ENCODE results near the gene RTP1.

DNA sequence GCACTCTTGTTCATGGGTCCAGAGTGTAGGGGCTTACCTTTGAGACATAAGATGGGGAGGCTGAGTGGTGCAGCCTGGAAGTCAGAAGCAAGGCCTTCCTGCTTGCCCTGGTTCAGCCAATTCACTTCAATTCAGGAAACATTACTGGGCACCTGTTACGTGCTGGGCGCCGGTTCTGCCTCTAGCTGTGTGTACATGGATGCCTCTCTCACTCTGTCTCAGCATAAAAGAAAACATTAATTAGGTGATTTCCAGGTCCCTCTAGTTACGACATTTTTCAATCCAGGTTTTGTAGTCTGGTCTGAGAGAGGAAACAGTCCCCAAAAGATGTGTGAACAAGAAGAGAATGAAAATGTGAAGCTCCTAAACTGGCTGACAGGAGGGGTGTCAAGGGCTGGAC lies 1.2 kb downstream of the RTP1 start:
- TF ChIP-seq EP300 (IDR thresholded peaks at IDR 0.05): no peak
- TF ChIP-seq, protein P1, sequence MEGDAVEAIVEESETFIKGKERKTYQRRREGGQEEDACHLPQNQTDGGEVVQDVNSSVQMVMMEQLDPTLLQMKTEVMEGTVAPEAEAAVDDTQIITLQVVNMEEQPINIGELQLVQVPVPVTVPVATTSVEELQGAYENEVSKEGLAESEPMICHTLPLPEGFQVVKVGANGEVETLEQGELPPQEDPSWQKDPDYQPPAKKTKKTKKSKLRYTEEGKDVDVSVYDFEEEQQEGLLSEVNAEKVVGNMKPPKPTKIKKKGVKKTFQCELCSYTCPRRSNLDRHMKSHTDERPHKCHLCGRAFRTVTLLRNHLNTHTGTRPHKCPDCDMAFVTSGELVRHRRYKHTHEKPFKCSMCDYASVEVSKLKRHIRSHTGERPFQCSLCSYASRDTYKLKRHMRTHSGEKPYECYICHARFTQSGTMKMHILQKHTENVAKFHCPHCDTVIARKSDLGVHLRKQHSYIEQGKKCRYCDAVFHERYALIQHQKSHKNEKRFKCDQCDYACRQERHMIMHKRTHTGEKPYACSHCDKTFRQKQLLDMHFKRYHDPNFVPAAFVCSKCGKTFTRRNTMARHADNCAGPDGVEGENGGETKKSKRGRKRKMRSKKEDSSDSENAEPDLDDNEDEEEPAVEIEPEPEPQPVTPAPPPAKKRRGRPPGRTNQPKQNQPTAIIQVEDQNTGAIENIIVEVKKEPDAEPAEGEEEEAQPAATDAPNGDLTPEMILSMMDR (IDR thresholded peaks at IDR 0.05): no peak
- TF ChIP-seq POLR2AphosphoS5 (IDR thresholded peaks at IDR 0.05): no peak
- TF ChIP-seq POLR2A (IDR thresholded peaks at IDR 0.05): no peak
